Measurements from ENCODE around the gene KDM2A.

GRCh38 chr11:67160872-67161783 is 42.1 kb downstream of the KDM2A start:
- TF ChIP-seq CTCF (IDR thresholded peaks at IDR 0.05) (no peak), POLR2A (IDR thresholded peaks at IDR 0.05) (no peak)

All from lower leg skin (tissue), 3 donors.